ENCODE results near the gene INPP5A.
"Not testable (repeated sequence)": the region's sequence is repeated elsewhere in the genome, so short reads cannot be mapped to it uniquely, and the experiment has no call there.

Gene INPP5A

DNA sequence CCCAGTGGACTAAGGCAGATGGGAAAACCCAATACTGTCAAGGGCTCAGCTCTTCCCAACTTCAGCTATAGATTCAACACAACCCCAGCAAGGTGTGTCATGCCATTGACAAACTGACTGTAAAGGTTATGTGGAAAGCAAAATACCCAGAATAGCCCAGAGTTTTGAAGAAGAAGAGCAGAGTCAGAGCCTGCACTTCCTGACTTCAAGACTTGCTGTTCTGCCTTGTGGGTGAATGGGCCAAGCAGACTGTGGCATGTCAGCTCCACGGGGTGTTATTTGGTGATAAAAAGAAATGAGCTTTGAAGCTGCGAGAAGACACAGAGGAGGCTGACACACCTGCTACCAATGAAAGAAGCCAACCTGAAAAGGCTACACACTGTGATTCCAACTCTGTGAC, 158.6 kb downstream of the INPP5A start:
- DNase-seq (ENCODE audit: low spot score), result no peak

DNA sequence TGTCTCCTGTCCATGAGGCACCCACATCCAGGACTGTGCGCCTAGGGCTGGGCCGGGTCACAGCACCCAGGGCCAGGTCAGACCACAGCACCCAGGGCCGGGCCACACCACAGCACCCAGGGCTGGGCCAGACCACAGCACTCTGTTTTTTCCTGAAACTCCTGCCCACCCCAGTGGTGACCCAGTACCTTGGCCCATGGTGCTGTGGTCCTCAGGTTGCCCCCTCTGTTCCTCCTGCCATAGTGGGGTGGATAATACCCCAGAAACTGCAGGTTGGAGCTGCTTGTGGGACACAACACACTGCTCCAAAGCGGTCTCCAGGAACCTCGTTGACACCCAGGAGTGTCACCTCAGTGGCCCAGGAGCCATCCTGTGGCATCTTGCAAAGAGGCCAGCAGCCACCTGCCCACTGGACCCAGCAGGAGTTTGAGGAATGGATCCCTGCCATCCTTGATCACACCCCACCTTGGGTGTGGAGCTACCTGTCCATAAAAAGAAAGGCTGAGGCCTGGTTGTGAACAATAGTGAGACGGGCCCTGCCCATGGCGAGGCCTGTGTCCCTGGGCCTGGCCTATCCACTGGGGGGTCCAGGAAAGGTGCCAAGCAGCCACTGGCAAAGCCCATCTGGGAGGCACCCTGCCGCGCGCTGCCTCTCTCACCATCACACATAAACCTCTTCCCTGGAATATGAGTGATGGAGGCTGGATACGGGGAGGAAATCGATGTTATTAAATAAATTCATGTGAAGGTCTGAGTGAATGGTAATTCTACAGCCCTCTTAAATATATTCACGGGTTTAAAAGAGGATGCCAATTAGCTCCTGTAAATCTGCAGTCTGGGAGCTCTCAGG, 159.4 kb downstream of the INPP5A start:
- DNase-seq (ENCODE audit: low spot score), result no peak

DNA sequence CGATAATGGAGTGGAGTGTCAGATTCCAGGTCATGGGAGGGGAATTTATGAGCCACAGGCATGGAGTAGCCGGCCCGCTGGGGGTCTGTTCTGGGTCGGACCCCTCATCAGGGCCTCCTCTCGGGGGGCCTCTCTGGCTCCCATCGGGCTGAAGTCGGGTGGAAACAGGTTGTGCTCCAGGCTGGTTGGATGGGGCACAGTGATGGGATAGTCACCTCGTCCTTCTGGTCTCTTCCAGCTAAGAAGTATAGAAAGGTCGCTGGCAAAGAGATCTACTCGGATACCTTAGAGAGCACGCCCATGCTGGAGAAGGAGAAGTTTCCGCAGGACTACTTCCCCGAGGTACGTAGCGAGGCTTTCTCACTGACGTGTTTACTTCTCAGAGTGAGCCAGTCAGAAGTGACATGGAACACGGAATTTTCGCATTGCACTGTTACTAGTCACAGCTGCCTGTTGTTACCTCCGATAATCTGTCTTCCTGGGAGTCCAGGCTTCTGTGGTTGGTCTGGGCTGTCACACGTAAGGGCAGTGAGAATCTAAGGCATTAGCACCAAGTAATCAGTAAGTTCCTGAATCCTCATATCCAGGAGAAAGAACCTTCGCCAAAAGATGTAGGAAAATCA, 160.1 kb downstream of the INPP5A start:
- DNase-seq (ENCODE audit: low spot score), result no peak

DNA sequence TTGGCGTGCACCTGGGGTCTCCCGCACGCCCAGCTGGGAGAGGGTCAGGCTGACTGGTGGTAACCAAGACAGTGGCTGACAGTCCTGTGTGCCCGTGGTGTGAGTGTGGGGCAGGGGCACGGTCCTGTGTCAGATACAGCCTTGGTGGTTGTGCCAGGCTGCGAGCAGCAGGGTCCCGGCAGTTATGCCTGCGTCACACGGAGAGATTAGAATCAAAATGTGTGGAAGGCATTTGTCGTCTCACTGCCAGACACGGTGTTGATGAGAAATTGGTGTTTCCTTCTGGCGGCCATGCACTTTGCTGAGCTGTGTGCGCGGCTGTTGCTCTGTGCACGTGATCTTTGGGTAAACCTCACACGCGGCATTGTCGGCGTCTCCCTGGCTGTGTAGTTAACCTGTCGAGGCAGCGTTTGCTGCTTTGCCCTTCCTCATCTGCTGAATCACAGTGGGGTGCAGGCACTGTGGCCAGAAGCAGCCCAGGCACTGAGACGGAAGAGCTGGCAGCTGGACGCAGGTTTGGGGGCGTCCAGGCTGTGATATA, 160.7 kb downstream of the INPP5A start:
- no peak for DNase-seq (ENCODE audit: low spot score)

DNA sequence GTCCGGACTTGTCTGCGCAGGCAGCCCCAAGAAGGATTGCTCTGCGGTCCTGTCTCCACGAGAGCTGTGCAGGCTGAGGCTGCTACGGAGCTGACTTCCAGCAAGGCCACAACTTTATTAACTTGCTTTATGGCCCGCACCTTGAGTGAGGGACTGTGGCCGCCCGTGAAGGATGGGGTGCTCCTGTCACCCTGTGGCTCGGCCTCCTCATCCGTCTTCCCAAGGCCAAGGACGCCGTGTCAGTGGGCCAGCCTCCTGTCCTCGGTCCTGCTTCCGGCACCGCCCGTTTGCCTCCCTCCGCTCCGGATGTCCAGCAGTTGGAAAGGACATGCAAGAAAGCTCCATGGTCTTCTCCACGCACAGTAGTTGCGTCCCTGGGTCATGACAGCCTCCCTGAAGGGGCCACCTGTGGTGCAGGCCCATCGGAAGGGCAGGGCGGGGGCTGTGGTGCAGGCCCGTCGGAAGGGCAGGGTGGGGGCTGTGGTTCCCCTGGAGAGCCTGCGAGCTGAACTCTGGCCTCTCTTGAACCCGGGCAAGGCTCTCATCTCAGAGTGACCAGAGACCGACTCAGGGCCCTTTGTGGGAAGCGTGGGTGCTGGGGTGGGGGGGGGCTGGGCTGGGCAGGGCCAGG, 161.3 kb downstream of the INPP5A start:
- DNase-seq (ENCODE audit: low spot score), result no peak

DNA sequence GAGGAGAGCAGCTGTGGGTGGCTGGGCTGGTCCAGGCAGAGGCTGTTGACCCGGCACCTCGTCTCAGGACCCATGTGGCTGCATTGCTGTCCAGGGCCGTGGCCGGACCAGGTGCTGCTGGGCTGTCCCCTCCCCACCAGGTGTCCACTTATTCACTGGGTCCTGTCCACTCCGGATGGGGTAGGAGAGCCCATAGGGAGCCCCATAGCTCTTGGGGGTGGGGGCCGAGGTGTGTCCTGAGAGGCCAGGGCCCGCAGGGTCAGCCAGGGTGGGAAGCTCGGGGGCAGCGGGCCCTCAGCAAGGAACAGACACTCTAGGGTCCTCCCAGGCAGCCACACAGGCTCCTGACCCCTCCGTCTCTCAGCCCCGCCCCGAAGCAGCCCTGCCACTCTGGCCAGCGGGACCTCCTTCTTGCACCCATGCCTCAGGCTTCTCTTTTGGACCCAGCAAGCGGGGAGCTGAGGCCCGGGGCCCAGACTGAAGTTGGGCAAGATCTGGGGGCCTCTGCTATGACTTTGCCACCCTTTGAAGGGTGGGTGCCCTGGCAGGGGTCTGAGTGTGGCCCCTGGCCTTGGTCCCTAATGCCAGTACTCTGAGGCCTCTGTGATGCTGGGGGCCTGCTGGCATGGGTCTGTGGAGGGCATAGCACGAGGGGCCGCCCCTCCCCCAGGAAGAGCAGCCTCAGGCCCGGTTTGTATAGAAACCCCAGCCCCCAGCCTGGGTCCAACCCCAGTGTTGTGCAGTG, 162.0 kb downstream of the INPP5A start:
- no peak for DNase-seq (ENCODE audit: low spot score)

DNA sequence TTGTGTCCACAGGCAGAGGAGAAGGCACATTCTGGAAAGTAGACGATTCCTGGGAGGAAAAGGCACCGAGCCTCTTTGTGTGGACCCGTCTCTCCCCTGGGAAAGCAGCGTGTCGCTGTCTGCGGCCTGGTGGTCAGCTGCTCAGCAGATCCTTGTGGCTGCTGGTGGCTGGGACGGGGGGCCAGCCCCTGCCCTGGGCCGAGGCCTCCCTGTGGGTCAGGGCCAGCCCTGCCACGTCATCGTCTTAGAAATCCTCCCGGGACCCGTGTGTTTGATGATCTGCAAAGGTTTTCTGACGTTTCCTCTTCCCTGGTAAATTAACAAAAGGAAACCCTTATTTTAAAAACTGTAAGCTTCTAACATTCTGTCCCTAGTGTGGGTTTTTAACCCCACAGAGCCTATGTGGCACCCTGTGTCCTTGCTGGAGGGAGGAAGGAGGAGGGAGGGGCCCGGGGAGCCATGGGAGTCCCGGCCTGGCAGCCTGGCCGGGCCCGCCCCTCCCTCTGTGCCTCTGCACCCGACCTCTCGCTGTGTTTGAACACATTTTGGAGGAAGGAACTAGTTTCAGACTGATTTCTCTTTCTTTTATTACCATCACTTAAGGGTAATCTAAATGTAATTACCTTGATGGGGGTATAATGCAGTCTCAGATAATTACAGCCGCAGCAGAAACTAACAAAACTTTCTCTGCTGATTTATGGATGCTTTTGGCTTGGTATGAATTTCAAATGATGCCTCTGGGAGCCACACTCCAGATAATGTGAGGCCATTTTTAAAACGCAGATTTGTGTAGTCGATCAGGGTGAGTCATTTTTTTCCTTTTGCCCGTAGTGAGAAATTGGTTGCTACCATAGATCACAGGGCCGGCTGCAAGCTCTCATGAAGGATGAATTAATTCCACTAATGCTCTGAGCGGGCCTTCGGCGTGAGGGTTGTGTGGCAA, 162.8 kb downstream of the INPP5A start:
- no peak for DNase-seq (ENCODE audit: low spot score)

DNA sequence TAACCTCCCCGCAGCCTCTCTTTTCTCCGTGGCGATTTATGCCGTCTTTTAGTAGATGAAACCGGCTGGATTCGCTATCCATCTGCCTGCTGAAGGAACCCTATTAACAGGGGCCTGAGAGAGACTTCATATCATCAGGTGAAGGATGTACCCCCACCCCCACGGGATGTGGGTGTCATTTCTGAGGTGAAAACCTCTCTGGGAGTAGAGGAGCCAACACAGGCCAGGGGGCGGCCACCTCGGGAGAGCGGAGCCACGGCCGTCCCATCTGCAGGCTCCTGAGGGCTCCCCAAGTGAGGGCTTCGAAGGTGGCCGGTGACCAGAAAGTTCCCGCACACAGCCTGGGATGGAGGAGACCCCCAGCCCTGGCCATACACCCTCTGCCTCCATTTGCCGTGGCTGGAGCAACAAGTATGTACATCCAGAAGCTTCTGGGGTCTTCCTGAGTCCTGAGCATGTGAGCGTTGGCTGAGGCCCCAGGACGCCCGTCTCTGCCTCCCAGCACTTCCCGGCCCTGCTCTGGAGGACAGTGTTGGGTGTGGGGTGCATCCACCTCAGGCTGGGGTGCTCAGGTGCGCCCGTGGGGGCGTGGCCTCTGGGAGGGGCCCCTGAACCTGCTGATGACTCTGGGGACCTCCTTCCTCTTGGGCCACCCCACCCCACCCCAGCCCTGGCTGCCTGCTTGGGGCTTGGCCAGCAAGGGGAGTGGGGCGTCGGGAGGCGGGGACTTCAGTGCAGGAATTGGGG, 163.7 kb downstream of the INPP5A start:
- DNase-seq (ENCODE audit: low spot score), result no peak

DNA sequence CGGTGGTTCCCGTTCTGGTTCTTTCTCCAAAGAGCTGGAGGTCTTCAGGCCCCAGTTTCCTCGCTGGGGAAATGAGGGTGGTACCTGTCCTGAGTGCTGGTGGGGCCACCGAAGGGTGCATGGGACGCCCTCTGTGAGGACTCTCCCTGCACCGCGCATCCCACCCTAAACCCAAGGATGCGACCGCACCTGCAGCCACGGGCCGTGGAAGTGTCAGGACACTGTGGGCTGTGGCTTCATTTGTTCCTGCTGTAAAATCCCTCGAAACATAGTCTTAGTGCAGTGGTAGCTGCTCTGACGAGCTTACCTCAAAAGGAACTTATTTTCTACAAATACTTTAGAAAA, 164.2 kb downstream of the INPP5A start:
- no peak for DNase-seq (ENCODE audit: low spot score)

DNA sequence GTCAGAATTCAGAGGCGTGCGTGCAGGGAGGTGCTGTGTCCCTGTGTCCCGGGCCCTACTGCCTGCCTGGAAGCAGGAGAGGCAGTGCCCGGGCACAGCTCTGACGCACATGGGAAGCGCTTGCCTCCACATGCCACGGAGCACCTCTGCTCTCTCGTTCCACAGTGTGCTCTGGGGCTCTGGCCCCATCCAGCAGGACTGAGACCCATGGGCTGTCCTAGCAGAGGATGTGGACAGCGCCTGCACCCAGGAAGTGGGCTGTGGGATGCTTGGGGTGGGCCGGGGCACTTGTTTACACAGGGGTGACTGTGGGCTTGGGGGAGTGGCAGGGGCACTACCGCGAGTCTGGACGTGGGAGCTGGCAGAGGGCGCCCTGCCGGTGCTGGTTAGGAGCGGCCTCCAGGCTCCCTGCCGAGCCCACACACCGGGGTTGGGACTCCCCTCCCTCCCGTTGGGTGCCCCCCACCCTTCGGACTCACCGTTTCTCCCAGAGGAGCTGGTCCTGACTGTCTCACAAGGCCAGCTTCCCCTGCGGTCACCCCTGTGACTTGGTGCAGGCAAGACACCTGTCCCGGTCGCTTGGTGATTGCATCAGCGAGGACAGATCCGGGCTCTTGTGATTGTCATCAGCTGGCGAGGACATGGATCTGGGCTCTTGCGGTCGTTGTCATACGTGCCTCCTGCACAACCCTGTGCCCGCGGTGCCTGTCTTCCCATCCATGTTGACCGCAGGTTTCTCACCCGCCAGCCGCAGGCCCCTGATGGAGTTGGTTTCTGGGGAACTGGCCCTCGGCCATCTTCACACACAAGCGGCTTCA, 165.2 kb downstream of the INPP5A start:
- DNase-seq (ENCODE audit: low spot score), result no peak

DNA sequence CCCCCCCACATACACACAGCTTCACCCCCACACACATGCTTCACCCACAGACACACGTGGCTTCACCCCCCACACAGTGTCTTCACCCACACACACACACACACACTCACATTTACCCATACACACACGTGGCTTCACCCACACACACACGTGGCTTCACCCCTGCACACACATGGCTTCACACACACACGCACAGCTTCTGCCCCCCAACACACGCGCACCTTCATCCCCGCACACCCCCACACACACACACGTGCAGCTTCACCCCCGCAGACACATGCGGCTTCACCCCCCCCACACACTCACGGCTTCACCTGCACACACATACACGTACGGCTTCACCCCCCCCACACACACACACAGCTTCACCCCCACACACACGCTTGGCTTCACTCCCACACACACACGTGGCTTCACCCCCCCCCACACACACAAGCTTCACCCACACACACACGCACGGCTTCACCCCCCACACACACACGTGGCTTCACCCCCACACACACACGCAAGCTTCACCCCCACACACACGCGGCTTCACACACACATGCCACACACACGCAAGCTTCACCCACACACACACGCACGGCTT, 165.9 kb downstream of the INPP5A start:
- no peak for DNase-seq (ENCODE audit: low spot score)

DNA sequence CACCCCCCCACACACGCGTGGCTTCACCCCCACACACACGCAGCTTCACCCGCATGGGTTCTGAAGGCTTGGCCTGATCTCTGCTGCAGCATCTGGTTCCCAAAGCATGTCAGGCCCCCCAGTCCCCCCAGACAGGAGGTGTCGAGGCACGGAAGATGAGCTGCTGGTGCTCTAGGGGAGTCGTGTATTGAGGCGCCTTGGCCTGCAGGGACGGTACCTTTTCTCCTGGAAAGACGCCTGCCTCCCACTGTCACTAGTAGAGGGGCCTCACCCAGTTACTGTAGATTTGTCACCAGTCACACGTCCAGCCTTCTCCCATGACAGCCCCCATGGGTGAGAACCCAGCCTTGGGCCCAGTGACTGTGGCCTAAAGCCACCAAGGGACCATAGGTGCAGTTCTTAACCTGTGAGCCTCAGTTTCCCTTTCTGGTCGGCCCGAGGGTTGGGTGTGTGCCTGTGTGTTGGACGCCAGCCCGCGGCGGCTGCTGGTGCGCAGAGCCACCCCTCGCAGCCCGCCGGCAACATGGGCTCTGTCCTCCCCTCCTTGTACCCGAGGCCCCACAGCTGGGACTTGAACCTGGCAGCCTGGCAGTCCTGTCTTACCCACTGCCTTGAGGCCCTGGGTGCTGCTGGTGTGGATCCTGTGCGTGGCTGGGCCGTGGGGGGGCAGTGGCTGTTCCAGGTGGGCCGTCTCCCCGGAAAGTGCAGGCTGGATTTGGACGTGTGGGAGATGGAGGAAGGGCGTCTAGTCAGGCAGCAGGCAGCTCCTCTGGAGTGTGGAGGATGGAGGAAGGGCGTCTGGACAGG, 166.6 kb downstream of the INPP5A start:
- no peak for DNase-seq (ENCODE audit: low spot score)

DNA sequence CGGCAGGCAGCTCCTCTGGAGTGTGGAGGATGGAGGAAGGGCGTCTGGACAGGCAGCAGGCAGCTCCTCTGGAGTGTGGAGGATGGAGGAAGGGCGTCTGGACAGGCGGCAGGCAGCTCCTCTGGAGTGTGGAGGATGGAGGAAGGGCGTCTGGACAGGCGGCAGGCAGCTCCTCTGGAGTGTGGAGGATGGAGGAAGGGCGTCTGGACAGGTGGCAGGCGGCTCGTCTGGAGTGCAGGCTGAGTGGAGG, 167.2 kb downstream of the INPP5A start:
- not testable (repeated sequence) for DNase-seq (ENCODE audit: low spot score)

DNA sequence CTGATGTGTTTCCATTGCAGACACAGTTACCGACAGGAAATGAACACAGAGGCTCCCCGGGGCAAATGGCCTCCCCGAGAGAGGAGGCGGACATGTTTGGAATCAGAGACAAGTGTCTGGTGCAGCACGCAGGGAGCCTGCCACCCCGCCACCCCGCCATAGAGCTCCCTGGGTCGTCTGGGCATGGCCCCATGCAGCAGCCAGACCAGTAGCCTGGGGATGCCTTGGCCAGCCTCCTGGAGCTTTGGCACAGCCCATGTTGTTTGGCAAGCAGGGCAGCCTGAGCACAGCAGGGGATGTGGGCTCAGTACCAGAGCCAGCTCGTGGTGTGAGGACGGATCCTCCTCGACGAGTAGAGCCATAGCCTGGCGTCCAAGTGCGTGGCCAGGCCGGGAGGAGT, 167.6 kb downstream of the INPP5A start:
- no peak for DNase-seq (ENCODE audit: low spot score)

DNA sequence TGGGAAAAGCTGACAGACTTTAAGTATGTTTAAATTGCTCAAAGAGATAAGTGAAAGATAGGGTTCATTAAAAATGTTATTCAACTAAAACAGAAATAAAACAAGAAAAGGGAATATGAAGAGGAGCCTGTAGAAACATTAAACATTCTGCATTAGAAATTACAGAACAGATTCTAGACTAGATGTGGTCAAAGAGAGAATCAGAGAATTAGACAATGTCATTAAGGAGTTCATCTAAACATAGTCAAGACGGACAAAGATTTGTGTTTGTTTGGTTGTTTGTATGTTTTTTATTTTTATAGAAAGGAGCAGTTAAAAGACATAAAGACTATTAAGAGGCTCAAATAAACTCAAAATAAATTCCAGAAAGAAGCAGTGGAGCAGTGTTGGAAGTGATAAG, 168.4 kb downstream of the INPP5A start:
- DNase-seq (ENCODE audit: low spot score), result no peak

DNA sequence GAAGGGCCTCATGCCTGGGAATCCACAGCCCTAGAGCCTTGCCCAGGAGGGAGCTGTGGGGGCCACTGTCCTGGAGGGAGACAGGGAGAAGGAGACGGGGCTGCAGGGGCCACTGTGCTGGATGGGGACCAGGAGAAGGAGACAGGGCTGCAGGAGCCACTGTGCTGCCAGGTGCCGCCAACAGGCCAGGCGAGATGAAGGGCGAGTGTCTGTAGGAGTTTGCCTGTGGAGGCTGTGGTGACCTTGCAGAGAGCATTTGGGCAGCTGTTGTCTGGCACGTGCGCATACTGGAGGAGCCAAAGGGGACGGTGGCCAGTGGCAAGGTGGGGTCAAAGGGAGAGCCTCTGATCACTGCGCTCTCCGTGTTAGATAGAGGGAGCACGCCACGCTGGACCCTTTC, 169.1 kb downstream of the INPP5A start:
- DNase-seq (ENCODE audit: low spot score), result no peak

DNA sequence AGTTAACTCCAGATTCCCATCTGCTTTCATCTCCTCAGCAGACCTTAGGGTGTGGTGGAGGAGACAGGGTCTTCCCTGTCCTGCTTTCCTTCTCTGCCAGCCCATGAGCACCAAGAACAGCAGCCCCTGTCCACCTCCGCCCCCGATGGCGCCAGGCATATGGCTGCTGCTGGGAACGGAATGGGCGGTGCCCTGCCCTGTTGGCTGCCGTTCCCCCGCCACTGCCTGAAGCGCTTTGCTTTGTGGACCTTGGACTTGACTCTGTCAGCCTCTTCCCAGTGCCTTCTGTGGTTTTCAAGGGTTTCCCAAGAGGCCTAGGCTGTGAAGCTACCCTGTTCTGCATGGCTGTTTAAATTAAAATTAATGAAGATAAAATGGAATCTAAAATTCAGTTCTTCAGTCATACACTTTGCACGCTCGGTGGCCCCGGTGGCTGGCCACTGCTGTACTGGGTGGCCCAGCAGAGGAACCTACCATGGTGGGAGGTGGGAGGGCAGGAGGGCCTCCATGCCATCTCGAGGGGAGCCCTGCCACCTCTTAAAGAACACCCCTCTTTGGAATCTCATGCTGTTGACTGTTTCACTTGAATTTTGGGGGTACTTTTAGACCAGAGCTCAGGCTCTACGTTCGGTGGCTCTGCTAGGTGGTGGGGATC, 169.7 kb downstream of the INPP5A start:
- no peak for DNase-seq (ENCODE audit: low spot score)

DNA sequence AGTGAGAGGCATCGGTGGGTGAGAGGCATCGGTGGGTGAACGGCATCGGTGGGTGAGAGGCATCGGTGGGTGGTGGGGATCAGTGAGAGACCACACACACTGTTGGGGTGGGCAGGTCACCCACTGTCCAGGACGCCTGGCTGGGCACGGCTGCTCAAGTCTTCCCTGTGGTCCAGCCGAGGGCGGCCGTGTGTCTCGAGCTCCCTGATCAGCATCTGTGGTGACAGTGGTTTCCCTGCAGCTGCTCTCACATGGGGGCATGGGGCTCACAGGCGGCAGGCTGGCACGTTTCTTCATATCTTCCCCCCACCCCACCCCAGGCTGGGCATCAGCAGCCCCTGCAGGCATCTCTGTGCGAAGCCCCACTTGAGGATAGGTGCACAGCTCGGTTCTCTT, 170.2 kb downstream of the INPP5A start:
- no peak for DNase-seq (ENCODE audit: low spot score)

Data from globus pallidus (tissue), 1 donor.